HG03354 (cell line): ENCODE results near the gene PSMA1.
"Not testable (repeated sequence)": the region's sequence is repeated elsewhere in the genome, so short reads cannot be mapped to it uniquely, and the experiment has no call there.

ENCODE experiments used
- ATAC-seq: cut with Tn5 transposase; IDR thresholded peaks from one replicate; pipeline ENCODE4 v1.9.1; 2021; ENCODE audit warnings: mild to moderate bottlenecking; ENCODE audit not compliant: unreplicated experiment, poor library complexity, severe bottlenecking

PSMA1 gene

DNA sequence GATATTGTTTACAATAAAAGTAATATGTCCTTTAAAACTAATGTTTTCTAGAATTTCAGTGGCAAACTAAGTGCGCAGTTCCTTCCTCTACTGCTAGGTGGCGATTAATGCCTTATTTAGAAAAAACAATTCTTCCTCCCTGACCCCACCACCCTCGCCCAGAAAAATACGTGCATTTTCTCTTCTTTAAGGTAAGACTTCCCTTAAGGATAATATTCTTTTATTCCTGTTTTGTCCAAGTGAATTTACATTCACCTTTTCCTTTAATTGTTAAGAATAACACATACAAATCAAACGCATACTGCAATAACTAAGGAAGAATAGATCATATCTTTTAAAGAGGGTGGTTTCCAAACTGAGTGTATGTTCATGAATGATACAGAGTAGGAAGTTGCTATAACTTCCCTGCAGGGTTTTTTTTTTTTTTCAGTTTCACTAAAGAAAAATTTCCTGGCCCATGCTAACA, 17.0 kb upstream of the PSMA1 start:
- peak; percentile 85 for ATAC-seq

DNA sequence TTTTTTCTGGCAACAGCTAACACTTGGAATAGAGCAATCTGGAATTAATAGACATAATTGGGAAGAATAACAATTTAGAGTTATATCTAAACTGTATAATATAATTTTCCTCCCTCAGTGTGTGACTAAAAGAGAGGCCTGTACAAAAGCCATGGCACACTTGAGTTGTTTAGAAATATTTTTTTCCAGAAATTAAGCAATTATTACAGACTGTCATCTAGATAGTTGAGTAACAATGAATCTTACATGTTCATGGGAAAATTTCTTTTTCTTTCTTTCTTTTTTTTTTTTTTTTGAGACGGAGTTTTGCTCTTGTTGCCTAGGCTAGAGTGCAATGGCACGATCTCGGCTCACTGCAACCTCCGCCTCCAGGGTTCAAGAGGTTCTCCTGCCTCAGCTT, 15.0 kb upstream of the PSMA1 start:
- ATAC-seq: not testable (repeated sequence)

DNA sequence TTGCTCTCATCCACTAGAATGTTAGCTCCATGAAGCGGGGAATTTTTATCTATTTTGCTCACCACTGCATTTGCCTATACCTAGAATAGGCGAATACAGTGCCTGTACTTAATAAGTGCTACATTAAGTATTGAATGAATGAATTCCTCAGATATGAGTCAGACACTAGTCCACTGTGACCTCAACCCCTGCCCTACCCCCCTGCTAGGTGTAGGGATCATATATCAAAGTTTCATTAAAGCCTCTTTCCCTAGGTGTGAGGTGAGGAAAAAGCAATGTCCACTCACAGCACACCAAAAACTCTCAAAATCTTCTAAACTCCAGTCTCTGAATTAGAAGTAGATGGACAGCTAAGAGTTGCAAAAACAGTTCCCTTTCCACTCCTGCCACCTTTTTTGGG, 9.8 kb upstream of the PSMA1 start:
- ATAC-seq: no peak

DNA sequence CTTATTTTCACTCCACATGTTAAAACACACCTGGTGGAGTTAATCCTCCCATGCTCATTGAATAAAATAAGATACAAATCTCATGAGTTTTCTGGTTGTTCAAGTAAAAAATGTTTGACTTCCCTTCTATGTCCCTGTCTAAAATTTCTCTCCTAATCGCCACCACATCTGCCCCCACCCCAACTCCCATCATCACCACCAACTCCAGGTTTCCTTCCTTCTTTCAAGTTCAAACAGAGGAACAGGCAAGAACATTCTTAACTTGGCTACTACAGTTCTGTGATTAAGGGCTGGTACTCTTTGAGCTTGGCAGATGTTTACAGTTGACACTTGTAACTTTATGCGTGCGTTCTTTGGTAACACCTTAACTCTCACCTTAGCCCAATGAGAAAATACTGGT, 9.1 kb upstream of the PSMA1 start:
- no peak for ATAC-seq

DNA sequence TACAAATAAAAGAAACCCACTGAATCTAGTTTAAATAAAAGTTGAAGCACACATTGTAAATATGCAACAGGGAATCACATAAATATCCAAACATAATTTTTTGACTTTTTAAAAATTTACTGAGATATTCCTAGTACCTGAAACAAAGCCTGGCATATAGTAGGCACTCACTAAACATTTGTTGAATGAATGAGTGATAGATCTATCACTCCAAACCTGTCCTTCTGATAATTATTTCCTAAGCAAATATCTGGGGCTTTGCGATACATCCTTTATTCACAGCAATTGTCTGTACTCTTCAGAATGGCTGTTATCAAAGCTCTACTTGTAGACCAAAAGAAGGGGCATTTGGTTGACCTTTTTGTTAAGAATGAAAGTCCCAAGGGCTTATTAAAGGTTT, 2.6 kb upstream of the PSMA1 start:
- no peak for ATAC-seq

DNA sequence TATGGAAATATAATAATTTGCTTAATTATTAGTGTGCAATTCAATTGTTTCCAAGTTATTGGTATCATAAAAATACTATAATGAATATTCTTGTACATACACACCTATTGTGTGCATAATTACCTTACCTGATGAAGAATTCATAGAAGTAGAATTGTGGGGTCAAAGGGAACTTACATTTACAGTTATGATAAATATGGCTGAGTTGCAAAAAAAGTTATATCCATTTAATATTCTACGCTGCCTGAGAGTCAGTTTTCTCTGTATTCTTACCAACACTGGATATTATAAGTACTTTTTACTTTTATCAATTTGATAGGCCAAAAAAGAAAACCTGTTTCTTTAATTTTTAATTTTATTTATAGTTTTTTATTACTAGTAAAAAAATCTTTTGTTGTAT, 2.1 kb upstream of the PSMA1 start:
- ATAC-seq: no peak

DNA sequence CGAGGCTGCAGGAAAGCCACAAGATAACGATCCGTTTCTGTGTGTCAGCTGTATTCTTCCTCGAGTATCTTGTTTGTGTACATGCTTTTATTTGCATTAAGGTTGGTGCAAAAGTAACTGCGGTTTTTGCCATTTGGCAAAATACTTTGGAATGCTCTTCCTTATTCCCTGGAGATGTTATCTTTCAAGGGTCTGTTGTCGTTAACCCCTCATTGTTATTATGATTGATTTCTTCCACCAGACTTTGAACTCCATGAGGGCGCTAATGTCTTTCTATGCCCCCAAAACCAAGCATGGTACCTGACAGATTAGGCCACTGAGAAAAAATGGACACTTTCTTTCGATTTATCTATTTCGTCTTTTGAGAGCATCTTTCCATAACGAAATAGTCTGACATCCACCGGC, 563 bp upstream of the PSMA1 start:
- no peak for ATAC-seq

DNA sequence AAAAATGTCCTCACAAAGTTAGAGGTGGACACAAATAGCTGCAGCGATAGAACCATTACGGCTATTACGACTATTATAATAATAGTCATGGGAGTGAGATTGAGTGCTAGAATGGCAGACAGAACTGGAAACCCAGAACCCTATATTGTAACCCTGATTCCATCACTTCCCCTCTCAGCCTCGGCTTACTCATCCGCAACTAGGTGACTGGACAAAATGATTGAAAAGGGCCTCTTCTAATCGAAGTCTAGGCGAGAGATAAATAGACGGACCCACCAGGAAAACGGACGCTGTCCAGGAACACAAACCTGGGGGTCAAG, 629 bp downstream of the PSMA1 start:
- peak; percentile 4 for ATAC-seq

DNA sequence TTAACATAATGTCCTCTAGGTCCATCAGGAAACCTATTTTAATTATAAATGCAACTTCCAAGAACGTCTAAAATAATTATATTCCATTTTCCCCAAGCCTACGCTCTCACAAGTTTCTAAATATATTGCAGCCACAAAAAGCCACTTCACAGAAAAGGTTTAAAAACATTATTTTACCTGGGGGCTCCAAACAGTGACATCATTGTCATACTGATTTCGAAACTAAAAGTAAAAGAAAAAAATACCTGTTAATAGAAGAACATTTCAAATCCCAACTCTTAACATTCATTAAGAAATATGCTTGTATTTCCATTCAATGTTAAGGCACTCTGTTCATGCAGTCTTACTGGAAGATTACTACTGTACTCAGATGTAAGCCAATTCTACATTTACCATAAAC, 1.4 kb downstream of the PSMA1 start:
- ATAC-seq: no peak

DNA sequence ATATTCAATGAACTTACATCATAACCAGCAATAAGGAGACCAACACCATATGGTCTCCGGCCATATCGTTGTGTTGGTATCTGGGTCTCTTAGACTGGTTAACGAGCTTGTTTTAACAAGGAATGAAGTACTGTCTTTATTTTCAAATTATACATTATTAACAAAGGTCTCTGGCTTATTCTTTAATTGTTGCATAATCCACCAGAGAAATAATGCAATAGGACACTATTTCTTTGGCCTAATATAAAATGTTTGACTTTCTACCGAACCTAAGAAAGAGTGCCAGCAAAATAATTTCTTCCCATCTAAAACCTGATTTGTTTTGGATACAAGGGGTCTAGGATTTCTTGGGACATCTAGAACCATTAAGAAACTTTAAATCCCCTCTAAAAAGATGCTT, 6.4 kb downstream of the PSMA1 start:
- no peak for ATAC-seq

DNA sequence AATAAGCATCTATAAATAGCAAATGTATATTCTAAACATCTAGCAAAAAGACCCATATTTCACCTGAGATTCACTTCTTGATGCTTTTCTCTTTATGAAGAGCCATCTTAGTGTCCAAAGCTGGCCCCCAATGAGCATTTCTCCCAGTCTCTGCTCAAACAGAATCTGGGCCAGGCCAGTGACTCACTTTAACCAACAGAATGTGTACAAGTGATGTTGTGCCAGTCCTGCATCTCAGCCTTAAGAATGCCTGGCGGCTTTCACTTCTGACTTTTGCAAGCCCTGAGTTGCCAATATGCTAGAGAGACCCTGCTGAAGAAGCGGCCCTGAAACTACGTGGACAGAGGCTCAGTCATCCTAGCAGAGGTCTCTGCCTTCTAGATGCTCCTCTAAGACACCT, 13.7 kb downstream of the PSMA1 start:
- no peak for ATAC-seq

DNA sequence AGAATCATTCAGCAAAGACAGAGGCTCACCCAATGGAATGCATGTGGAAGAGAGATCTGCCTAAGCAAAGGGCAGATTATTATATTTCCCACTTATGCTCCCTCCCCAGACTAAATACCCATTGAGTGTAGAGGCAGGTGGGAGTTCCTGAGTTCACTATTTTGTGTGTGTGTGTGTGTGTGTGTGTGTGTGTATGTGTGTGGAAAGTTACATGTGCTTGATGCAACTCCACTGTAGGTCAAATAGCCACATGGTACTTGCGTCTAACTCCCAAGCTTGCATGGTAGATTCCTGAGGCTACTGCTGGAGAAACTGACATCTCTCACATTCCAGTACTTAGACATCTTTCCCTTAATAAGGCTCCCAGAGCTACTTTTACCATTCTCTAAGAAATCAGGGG, 17.2 kb downstream of the PSMA1 start:
- ATAC-seq: no peak

DNA sequence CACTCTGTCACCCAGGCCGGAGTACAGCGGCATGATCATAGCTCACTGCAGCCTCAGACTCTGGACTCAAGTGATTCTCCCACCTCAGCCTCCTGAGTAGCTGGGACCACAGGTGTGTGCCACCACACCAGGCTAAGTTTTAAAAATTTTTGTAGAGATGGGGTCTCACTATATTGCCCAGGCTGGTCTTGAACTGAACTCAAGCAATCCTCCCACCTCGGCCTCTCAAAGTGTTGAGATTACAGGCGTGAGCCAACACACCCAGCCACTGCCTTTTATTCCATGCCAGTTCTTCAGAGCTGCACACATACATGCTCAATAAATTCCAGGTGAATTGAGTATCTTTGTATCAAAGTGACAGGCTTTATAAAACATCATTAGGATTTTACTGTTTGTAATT, 18.1 kb downstream of the PSMA1 start:
- no peak for ATAC-seq

DNA sequence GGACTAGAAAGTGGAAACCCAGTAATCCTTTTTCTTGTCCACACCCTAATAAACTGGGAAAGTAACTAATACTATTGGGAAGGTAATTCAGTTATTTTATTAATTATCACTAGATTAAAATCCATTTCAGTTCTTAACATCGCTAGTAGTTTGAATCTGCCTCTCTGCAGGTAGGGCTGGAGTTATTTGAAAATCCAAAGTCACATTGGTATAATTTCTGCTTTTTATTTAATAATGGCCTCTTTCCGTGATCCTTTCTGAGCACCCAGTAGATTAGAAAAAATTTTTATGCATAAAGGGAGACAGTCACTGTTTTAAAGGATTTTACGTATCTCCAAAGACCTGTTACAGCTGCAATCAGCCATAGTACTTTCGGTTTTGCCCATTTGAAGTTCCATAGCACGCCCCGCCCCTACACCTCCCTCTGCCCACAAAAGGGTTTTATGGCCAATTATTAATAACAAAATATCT, 20.0 kb downstream of the PSMA1 start:
- peak; percentile 71 for ATAC-seq

DNA sequence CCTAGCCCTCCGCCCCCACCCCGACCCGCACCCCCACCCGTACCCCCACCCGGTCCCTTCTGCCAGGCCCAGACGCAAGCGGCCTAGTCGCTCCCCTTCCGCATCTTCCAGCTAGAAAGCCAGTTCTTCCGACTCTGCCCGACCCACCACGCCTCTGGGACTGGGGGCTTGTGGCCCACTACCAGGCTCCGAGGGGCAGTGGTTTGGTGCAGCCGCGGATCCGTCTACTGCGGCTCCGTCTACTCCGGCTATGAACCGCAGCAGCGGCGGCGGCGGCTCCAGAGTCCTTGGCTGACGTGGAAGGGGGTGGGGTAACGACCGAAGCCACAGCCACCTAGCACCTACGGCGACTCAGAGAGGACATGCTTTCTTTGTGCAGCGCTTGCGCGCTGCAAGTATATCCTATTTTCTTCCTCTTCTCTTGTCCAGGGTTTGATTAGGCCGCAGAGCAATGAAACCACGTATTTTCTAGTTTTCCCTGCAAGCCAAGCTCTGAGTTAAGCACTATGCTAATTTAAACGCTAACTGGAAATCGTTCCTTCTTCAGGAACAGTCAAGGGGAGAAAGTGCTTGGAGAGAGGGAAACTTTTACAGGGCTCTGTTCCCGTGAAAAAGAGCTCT, 20.5 kb downstream of the PSMA1 start, which contains the start of gene COPB1:
Gene COPB1 (minus strand): TSS at position 252 of the 621 bp plus-strand sequence. CDS start 883 bp downstream, outside the sequence.
- ATAC-seq: peak; percentile 86

DNA sequence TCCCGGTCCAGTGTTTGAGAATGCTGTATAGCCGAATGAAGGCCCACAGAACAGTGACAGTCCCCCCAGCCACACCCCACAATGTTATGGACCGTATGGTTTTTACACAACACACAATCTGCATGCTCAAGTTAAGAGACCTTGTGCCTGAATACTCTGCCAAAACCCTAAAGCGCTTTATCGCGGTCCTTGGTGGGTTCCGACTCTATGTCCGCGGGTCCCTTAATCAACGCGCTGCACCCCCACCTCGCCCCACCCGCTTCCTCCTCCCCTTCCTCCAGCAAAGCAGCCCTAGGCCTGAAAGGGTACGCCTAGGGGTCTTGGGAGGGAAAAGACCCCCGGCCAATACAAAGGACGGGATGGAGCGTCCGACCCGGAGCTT, 21.0 kb downstream of the PSMA1 start:
- ATAC-seq: peak; percentile 14

DNA sequence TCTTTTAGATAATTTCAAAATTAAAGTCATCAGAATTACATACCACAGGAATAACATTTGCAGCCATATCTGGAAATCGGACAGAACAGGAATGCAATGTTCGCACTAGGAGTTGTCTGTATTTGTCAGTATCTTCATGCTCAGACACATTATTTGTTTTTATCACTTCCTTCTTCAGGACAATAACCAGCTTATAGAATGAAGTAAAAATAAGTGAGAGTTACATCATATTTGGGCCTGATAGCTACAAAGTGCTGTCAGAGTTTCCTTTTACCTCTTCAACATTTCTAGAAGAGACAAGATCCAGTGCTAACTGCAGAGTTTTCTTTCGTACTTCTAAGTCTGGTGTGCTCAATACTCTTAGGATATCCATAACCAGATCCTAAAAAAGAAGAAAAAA, 39.5 kb downstream of the PSMA1 start:
- ATAC-seq: no peak

DNA sequence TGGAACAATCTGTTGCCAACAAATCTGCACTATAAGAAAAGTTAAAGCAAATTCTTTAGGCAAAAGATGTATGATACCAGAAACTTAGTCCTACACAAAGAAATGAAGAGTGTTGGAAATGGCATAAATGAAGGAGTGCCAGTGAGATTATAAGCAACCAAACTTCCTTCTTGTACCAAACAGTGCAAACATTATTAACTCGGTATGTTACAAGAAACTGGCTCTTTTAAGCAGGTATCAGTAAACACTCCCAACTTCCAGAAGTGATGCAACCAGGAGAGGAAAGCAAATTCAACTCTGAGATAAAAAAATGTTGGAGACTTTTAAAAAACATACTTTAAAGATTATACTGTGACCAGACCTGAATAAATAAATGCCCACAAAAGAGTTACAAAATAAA, 49.1 kb downstream of the PSMA1 start:
- no peak for ATAC-seq

DNA sequence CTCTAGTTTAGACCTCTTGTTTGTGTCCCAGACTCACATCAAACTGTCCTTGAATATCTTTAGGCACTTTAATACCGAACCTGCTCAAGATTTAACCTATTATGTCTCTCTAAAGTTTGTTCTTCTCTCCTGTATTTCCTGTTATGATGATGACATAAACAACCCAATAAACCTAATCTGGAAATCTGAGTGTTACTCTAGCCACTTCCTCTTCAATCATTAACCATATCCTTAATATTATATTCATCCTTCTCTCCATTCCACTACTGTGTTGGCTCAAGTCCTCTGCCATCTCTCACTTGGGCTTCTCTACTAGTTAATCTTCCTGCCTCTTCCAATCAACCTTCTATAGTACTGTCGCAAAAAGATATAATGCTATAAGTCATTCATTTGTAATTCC, 56.6 kb downstream of the PSMA1 start:
- ATAC-seq: no peak

DNA sequence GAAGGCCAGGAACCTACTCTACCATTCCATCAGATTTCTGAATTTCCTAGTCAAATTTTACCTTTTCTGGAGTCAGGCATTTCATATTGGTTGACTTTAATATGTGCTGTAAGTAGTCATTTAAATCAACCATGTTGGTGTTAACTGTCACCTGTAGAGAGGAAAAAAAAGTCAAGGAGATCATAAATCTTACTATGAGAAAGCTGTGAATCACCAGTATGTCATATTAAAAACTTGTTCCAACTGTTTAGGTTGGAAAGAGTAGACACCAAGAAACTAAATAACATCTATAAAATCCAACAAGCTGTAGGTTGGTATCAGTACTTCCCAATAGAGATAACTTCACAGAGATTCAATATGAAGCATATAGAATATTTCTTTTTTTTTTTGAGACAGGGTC, 60.0 kb downstream of the PSMA1 start:
- no peak for ATAC-seq

DNA sequence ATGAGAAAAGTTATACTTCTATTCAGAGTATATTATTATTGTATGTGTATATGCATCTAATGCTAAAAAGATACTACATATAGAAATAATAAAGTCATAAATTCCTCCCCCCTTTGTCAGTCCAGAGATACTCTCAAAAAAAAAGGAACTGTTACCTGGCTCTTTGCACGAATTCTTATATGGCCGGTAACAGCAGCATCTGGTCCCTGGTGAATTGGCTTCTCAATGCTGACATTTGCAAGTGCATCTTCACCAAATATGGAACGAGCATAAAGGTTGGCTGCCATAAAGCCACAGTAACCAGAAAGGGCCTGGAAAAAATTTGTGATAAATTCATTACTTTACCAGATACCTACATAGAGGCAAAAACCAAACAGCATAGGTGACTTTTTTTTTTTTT, 61.8 kb downstream of the PSMA1 start:
- ATAC-seq: no peak
